Activated T-cell treated with anti-CD3 and anti-CD28 coated beads for 48 hours (primary cell): ENCODE results near the gene ARL15.

ENCODE experiments used
- DNase-seq: peaks from one replicate; pipeline ENCODE4 v3.0.0-alpha.2; 2020; ENCODE audit warnings: low read depth

The ARL15 gene

DNA sequence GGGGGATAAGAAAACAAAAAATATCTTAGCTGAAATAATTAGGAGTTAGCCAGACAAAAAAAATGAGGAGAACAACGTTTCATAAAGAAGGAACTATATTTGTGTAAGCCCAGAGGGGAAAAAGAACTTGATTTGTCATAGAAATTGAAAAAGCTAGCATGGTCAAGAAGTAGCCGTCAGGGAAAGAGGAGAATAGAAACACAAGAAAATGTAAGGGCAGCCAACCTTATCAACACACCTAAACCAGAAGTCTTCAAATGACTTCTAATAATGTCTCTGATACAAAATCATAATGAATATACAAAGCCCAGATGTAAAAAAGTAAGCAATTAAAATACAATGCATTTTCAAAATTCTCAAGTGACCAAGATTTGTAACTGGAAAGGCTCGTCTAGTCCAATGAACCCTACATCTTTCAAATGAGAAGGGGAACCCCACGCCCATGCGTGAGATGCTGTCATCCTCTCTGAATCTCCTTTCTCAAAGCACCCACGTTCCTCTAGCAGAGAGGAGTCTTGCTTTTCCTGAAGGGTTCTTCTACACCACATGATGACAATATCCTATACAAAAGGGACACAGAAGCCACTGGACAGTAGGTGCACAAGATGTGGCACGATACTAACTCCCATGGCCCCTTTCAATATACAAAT is 103.7 kb downstream of the ARL15 start:
- no peak for DNase-seq

DNA sequence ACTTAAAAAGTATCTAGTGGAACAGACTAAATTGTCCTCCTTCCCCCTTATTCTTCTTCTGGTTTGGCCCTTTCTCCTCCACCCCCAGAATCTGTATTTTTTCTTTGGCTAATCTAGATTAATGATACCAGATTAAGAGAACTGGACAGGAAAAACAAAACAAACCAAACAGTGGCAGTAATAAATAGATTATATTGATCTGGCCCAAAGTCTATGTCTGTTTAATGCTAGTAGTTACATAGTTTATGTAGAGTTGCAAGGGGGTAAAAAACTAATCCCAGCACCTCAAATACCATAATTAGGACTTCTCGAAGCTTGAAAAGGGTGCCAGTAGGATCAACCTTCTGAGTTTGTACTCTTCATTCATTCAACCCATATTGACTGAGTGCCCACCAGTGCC is 104.5 kb downstream of the ARL15 start:
- DNase-seq = no peak

DNA sequence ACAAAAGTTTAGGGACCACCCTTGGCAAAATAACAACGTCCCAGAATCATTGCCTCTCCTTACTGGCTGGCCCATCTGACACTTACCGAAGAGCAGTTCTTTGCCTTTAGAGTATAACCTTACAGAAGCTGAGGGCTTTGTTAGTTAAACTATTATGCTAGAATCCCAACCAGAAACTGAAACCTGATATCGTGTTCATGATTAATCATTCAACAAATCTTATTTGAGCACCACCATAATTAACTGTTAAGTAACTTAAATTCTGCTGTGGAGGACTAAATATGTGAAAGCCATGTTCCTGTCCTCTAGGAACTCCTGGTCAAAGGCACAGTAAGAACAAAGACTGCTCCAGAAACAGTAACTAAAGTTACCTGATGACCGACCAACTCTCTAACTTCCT is 104.9 kb downstream of the ARL15 start:
- DNase-seq = no peak

DNA sequence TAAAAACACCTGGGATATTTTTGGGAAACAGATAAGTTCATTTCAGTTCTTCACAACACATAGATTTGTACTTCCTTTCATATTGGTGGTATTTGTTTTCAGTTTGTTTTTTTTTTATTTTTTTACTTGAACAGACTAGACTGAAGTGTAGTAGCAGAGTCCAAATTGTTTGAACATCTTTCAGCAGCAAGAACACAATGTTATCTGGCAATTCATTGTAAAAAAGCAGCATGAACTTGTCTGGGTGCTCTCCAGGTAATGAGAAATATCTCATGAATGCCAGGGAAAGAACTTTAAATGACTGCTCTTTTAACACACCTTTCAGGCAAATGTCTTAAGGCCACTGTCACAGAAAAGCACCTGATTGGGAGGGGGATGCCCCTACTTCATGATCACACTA is 113.4 kb downstream of the ARL15 start:
- no peak for DNase-seq

GRCh38 chr5:54195701-54196100 is 114.7 kb downstream of the ARL15 start:
- no peak for DNase-seq

DNA sequence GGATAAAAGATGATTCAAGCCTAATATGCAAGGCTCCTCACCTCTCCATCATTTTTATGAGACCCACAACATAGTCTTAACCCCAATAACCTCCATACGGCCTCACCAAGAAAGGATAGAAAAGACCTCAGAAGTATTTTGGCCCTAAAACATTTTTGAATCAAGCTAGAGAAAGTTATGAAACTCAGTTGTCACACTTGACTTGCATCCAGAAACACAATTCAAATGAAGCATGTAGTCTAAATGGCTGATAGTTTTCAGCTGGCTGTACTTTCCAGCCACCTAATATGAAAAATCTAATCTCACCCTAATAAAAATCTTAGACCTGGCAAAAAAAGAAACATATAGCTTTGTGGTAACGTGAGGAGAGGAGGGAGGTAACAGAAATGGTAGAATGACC is 116.1 kb downstream of the ARL15 start:
- no peak for DNase-seq

GRCh38 chr5:54187694-54188093 is 122.7 kb downstream of the ARL15 start:
- DNase-seq = no peak

DNA sequence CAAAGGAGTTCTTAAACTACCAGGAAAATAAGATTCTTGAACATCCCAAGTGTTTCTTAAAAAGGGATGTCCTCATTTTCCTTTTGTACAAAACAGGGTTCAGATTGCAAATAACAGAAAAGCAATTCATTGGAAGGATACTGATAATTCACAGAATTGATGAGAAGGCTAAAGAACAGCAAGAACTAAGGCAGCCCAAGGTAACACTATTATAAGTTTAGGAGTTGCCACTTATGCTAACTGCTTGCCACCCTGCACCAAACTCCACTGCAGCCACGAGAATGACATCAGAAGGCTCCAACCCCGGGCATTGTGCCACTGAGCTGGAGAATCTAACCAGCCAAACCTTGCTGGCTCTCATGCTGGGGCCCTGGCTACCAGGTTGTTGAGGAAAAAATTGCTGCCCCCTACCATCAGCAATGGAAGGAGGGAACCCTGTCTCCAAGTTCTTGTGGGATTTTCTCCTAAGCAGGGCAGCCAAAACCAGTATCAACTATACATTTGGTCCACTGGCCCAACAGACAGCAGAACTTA is 123.4 kb downstream of the ARL15 start:
- DNase-seq = no peak

- no peak for DNase-seq
These were observed 124.3 kb downstream of the ARL15 start for GRCh38 chr5:54186108-54186507.

- DNase-seq = no peak
These were observed 125.6 kb downstream of the ARL15 start for GRCh38 chr5:54184806-54185205.

DNA sequence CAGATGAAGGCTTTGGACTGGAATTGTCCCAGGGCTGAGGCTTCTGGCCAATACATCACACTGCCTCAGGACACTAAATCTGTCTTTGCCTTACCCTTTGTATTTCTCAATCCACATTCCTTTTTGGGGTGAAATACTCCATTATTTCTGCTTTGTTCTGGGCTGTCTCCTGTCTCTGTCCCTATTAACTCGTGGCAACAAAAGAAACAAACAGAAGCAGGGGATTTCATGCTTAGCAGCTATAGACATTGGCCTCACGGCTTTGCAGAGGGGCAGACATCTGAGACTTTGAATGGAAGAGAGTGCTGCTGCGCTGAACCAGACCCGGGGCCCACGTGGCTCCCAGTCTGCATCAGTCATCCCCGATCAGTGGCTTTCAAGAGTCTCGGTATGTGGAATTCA is 129.7 kb downstream of the ARL15 start:
- DNase-seq = no peak

GRCh38 chr5:54178991-54179390 is 131.4 kb downstream of the ARL15 start:
- DNase-seq = no peak

DNA sequence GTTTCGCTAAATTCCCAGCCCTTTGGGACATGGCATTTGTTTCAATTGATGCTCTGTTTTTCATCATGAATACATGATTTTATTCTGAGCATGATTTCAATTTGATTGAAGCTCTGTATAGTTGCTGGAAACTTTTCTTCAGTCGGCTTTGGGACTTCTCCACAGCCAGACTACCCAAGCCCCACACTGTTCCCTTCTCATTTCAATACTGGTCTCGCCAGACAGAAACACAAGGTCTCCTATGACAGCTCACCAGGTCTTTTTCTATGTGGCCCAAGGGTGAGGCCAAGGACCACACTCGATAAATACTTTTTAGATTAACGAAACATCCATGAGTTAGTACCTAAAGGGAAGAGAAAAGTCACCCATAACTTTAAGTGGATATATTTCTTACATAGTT is 132.2 kb downstream of the ARL15 start:
- no peak for DNase-seq

DNA sequence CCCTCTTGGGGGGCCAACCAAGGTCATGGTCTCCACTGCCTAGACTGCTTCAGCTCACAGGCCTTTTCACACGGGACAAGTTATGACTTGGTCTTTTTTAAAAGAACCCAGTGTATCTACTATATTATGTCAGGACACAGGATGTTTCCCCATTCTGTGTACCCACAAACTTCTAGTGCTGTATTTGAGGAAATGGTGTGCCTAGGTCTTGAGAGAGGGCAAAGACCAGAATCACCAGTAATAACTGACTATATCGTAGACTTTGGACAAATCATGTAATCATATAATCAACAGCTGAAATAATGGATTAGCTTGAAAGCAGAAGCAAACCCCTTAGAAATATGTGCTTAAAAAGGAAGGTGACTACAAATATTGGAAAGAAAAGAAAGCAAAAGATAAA is 133.3 kb downstream of the ARL15 start:
- no peak for DNase-seq

GRCh38 chr5:54176066-54176830 is 134.1 kb downstream of the ARL15 start:
- DNase-seq = no peak

GRCh38 chr5:54173251-54173650 is 137.1 kb downstream of the ARL15 start:
- no peak for DNase-seq

- no peak for DNase-seq
These were observed 138.6 kb downstream of the ARL15 start for GRCh38 chr5:54171645-54172384.

DNA sequence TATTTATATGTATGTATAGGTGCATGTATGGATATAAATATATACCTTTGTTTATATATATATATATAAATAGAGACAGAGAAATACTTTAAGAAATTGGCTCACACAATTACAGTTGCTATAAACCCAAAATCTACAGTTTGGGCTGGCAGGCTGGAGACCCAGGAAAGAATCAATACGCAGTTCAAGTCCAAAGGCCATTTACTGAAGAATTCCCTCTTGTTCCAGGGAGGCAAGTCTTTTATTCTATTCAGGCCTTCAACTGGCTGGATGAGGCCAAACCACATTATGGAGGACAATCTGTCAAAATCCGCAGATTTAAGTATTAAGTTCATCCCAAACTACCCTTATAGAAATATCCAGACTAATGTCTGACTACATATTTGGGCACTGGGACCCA is 144.7 kb downstream of the ARL15 start:
- DNase-seq = no peak

DNA sequence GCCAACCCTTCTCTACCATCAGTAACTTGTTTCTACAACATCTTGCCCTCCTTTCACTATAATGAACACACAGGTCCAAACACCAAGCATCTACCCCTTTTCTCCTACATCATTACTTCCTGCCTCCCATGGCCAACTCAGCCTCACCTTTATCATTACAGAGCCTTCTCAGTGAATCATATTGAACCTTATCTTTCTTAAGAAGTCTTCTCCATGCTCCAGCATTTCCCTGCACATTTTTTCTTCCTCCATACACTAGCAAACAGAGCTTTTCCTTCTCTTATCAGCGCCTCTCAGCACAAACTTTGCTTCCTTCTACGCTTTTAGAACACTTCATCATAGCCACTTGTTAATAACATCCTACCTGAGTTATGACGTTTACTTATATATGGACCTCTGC is 148.2 kb downstream of the ARL15 start:
- no peak for DNase-seq

DNA sequence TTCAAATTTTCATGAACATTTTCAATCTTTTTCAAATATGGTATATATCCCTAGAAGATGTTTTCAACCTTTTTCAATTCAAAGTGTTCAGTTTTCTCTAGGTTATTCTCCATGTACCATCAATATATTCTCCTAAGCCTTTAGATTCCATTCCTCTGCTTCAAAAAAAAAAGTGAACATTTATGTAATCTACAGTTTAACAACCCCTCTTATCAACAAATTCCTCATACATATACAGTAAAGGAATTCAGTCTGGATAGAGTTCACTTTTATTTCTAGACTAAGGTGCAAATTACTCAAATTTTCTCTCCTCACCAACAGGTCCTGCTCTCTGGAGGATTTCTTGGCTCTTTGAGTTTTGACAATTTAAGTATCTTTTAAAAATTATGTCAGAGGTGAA is 150.0 kb downstream of the ARL15 start:
- DNase-seq = no peak

DNA sequence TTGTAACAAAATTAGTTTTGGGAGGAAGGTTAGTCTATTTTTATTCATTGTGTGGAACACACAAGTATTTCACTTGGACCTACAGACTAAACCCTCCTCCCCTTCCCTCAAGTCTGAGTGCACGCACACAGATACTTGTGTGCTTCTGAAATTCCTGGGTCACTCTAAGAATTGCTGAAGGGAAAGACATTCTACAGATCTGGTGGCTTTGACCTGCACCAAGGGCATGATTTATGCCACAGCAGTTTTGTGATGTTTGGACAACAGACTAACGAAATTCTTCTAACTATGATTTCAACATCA is 150.5 kb downstream of the ARL15 start:
- DNase-seq = no peak

GRCh38 chr5:54159153-54159892 is 151.1 kb downstream of the ARL15 start:
- DNase-seq = no peak
